NCI-H146 (cell line): ENCODE measurements around the gene PRR36.
A peak's percentile ranks its signal among the peaks of the same experiment; 100 is the strongest.
"Not testable (repeated sequence)": the region's sequence is repeated elsewhere in the genome, so short reads cannot be mapped to it uniquely, and the experiment has no call there.

ENCODE experiments used
- DNase-seq: peaks from one replicate; lab custom pipeline; 2025; lab: John Stamatoyannopoulos, UW

PRR36 gene

DNA sequence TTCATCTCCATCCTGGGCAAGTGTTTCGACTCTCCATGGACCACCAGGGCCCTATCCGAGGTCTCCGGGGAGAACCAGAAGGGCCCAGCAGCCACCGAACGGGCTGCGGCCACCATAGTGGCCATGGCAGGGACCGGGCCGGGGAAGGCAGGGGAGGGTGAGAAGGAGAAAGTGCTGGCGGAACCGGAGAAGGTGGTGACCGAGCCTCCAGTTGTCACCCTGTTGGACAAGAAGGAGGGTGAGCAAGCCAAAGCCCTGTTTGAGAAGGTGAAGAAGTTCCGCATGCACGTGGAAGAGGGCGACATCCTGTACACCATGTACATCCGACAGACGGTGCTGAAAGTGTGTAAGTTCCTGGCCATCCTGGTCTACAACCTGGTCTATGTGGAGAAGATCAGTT is 24.8 kb upstream of the PRR36 start:
- no peak for DNase-seq

DNA sequence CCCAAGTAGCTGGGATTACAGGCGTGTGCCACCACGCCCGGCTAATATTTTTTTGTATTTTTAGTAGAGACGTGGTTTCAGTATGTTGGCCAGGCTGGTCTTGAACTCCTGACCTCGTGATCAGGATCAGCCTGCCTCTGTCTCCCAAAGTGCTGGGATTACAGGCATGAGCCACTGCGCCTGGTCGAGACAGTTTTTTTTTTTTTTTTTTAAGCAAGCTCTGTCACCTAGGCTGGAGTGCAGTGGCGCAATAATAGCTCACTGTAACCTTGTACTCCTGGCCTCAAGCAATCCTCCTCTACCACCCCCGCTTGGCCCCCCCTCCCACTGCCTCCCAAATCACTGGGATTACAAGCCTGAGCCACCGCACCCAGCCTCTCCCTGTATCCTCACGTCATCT is 23.1 kb upstream of the PRR36 start:
- DNase-seq, result no peak

DNA sequence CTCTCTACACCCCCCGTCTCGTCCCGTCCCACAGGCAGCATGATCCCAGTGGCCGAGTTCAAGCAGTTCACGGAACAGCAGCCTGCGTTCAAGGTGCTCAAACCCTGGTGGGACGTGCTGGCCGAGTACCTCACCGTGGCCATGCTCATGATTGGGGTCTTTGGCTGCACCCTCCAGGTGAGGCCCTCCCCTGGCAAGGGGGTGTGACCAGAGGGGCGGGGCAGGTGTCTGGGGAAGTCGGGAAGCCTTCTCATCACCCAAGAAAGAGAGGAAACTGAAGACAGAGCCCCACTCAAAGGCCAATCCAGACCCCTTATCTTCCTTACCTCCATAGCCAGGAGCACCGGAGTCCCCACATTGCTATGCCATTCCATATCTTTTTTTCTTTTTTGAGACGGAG is 21.4 kb upstream of the PRR36 start:
- no peak for DNase-seq

DNA sequence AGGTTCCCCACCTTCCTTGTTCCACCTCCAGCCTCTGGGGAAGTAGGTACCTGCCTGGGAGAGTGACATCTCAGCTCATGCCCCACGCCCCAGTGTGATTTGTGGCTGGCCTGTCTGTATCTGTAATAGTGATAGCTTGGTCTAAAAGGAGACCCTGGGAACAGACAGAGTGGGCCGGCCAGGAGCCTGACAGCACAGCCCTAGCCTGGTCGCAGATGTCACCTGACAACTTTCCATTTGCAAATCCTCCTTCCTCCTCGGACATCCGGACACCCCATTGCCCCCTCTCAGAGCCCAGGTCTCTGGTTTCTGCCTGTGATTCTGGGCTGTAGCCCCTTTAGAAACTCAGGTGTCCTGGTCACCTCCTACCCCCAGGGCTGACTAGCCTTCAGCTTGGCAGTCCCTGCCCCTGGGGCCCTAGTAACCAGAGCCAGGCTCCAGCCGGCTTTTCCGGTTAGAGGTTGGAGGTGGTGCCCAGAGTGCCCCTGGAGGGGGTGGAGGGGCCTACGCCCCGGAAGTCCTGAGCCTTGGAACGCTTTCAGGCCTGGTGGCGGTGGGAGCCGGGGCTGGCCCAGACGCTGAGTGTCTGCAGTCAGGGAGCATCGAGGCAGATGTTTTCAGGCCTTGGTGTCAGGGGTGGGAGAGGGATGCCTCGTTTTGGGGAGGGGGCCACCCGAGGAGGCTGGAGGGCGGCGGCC is 20.6 kb upstream of the PRR36 start:
- no peak for DNase-seq

DNA sequence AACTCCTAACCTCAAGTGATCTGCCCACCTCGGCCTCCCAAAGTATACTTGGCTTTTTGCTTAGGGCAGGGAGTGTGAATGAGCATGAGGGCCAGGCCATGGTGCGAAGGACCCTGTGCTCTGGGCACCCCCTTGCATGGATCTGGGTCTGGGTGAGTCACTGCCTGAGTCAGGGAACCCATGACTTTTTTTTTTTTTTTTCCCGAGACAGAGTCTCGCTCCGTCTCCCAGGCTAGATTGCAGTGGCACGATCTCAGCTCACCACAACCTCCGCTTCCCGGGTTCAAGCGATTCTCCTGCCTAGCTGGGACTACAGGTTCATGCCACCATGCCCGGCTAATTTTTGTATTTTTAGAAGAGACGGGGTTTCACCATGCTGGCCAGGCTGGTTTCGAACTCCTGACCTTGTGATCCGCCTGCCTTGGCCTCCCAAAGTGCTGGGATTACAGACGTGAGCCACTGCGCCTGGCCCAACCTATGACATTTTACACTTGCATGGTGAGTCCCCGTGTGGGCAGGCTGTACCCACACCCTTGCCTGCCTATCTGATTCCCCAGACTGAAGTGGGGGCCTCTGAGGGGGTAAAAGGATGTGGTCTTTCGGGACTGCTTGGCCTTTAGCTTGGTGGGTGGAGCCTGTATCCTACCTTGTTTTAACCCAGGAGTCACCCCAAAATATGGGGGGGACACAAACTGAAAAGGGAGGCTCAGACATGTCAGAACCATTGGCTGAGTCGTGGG is 19.3 kb upstream of the PRR36 start:
- DNase-seq, result not testable (repeated sequence)

DNA sequence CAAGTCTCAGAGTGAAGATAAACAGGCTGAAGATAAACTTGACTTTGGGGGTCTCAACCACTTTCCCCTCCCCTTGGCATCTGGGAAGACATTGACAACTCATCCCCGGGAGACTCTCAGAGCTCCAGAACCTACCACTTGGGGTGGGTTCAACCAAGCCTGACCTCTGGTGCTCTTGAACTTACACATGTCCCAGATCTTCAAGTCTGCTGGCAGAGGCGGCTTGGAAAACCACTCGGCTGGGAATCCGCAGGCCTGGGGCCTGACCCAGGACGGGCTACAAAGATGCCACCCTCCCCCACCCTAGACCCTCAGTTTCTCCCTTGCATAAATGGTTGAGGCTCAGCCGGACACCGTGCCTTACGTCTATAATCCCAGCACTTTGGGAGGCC is 14.6 kb upstream of the PRR36 start:
- DNase-seq, result no peak

DNA sequence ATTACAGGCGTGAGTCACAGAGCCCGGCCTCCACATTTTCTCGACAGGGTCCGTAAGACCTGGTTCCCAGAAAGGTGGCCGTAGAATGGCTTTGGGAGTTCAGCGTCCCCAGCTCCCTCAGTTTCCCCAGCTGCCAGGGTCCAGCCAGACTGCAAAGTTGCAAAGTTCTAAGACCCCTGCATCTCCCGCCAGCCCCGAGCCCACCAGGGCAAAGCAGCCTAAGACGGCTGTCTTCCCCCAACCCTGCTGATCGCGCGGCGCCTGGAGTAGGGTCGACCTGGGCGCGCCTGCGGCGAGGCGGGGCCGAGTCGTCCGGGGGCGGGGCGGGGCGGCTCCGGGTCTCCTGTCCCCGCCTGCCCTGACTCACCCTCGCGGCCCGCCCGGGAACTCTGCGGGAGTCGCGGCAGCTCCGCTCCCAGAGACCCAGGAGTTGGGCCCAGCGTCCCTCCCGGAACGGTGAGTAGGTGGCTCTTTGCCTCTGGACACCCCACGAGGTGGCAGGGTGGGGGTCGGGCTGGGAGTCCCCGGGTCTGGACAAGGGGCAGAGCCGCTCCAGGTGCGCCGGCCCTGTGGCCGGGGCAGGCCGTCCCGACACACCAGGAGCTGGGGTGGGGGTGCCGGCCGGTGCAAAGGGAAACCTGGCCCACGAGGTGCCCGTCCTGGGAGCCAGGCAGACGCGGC is 14.1 kb upstream of the PRR36 start, which contains the start of gene LRRC8E:
LRRC8E (plus strand) TSS at position 366 of the 681 bp plus-strand sequence. CDS start 7,094 bp downstream, outside the sequence.
- peak; percentile 33 for DNase-seq

DNA sequence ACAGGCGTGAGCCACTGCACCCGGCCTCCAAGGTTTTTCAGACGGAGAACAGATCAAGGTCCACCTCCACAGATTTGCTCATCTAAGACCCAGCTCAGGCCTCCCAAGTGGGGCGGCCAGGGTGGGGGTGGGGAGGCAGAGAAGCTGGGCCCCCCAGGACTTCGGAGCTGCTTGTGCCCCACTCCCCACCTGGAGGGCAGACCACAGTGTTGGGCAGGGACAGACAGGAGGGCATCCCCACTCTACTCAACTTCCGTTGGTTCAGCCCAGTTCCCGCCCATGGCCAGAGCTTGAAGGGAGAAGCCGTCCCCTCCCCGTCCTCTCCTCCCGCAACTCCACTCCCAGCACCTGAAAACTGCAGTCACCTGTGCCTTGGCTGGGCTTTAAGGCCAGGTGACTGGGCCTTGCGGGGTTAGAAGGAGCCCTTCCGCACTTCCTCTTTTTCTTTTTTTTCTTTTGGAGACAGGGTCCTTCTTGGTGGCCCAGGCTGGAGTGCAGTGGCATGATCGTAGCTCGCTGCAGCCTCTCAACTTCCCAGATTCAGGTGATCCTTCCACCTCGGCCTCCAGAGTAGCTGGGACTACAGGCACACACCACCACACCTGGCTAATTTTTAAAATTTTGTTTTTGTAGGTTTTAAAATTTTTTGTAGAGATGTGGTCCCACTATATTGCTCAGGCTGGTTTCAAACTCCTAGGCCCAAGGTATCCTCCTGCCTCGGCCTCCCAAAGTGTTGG is 13.4 kb upstream of the PRR36 start:
- DNase-seq, result no peak

DNA sequence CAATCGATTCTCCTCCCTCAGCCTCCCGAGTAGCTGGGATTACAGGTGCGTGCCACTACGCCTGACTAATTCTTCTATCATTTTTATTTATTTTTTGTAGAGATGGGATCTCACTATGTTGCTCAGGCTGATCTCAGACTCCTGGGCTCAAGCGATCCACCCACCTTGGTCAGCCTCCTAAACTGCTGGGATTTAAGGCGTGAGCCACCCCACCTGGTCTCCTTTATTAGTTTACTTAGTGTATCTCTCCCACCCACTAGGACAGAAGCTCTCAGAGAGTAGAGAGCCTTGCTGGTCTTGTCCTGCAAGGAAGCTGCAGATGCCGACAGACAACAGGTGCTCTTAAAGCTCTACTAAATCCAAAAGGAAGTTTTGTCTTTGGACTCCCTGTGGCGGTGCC is 11.6 kb upstream of the PRR36 start:
- no peak for DNase-seq

DNA sequence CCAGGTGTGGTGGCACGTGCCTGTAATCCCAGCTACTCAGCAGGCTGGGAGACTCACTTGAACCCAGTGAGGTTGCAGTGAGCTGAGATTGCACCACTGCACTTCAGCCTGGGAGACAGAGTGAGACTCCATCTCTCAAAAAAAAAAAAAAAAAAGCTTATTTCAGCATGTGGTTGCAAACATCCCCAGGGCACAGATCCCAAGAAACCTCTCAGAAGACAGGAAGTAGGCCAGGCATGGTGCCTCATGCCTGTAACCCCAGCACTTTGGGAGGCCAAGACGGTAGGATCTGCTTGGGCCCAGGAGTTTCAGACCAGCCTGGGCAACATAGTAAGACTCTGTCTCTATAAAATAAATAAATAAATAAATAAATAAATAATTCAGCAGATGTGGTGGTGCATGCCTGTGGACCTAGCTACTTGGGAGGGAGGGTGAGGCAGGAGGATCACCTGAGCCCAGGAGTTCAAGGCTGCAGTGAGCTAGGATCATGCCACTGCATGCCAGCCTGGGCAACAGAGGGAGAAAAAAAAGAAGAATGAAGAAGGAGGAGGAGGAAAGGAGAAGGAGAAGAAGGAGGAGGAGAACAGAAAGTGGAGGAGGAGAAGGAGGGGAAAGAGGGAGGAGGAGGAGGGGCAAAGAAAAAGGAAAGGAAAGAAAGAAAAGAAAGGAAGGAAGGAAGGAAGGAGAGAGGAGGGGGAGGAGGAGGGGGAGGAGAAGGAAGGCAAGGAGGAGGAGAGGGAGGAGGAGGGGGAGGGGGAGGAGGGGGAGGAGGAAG is 9.8 kb upstream of the PRR36 start:
- no peak for DNase-seq

DNA sequence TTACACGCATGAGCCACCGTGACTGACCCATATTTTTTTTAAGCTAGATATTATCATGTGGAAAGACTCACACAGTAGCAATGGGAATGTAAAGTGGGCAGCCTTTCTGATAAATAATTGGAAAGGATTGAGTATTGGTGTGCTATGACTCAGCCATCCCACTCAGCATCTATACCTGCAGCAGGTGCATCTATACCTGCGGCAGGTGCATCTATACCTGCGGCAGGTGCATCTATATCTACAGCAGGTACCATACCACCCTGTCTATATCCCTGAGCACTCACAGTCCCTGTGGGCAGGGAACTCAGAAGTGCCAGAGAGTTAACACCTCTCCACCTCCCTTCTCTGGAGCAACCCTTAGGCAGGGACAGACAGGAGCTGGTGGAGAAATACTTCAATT is 8.9 kb upstream of the PRR36 start:
- DNase-seq, result peak; percentile 63

DNA sequence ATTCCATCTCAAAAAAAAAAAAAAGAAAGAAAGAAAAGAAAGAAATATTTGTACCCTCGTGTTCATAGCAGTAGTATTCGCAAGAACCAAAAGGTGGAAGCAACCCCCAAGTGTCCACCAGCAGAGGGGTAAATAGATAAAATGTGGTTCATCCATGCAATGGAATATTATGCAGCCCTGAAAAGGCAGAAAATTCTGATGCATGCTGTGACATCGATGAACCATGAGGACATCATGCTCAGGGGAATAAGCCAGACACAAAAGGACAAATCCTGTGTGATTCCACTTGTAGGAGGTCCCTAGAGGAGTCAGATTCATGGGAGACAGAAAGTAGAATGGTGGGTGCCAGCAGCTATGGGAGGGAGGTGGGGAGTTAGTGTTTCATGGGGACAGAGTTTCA is 7.7 kb upstream of the PRR36 start:
- no peak for DNase-seq

DNA sequence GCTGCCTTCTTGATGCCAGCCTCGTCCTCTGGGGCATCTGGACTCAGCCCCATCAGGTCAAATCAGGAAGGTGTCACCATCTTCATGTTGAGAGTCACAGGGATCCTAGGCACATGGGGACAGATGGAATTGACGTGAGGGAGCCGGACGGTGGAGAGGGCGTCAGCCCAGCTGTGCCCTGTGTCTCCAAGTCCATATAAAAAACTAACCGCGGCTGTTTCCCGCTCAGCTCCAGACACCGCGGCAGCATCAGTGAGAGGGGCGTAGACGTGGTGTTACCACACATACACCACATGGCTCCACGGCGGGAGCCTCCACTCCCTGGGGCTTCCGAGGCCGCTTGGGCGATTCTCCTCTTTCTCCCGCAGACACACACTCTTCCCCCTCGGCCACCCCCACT is 5.6 kb upstream of the PRR36 start:
- no peak for DNase-seq

DNA sequence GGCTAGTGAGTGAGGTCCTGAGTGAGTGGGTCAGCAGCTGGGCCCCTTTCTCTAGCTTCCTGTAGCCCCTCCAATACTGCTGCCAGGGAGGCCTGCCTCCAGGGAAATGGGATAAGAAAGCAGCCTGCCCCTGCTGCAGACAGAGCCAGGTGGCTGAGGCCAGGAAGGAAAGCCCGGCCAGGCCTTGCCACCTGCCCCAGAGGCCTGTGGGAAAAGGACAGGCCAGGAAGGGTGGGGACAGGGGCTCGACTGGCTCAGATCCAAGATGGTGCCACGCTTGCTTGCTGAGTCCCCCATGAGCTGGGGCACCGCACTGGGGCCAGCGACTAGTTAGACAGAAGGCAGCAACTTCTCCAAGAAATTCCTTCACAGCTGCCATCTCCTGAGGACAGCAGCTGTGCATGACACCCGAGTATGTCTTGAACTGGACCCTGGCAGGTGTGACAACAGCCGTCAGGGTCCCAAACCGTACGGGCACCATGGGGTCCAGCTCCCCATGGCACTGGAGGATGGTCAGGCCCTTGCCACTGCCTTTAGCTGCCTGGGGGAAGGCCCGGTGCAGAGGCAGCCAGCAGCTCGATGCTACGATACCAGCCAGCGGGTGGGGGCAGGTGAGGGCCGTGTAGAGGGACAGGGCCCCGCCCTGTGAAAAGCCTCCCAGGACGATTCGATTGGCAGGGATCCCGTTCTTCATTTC is 5.1 kb upstream of the PRR36 start:
- DNase-seq, result no peak

DNA sequence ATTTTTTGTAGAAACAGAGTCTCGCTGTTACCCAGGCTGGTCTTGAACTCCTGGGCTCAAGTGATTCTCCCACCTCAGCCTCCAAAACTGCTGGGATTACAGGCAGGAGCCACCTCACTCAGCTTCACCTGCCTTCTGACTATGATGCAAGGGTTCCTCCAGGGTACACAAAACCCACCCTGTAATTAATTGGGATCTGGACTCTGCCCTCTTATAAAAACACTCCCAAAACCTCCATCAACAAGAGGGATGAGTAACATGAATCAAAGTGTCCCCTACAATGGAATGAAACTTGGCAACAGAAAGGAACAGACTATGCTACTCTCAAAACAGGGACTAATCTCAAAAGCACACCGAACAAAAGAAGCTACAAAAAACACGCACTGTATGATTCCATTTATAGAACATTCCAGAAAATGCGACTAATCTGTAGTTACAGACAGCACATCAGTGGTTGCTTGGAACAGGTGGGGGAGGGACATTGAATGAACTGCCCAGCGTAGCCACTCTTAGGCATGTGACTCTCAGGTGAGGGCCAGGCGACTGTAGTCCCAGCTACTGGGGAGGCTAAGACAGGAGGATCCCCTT is 3.2 kb upstream of the PRR36 start:
- DNase-seq, result no peak

DNA sequence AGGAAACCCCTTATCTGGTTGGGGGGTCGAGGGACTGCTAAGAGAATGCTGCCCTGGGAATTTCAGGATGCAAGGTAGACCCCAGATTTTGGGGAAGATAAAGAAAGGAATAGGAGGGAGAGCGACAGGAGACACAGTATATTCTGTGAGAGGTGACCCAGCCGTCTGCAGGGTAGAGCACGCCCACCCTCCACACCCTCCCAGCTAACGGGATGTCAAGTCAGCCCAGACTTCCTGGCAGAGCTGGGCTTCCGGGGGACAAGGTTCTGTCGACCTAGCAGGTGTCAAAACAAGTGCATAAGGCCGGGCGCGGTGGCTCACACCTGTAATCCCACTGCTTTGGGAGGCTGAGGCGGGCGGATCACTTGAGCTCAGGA is 695 bp upstream of the PRR36 start:
- peak; percentile 23 for DNase-seq

DNA sequence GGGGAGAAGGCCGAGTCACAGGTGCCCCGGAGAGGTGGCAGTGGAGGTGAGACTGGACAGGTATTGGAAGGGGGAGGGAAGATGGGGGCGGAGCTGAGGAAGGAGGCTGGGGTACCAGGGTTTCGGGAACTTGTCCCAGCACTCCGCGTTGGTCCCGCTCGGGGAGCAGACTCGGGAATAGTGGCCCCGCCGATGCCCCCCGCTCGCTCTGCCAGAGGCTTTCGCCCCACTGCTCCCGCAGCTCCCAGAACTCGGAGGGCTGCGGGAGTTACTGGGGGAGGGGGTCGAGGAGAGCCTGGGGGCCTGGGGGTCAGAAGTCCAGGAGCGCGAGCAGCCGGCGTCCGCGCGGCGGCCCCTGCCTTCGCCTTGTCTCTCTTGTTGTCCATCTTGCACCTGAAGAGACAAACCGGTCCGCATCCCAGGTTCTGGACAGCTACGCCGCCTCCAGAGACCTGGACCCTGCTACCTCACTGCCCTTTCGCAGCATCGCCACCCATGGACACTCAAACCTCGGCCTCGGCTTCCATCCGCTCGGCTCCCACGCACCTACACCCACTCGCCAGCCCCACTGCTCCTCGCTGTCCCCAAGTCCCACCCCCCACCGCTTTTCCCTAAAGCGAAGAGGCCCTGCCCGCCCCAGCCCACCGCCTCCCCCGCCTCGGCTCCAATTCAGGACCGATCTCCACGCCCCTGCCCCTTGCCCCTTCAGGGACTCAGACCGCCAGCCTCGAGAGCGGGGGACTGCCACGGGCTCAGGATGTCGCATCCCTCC is 700 bp downstream of the PRR36 start:
- DNase-seq, result peak; percentile 60

DNA sequence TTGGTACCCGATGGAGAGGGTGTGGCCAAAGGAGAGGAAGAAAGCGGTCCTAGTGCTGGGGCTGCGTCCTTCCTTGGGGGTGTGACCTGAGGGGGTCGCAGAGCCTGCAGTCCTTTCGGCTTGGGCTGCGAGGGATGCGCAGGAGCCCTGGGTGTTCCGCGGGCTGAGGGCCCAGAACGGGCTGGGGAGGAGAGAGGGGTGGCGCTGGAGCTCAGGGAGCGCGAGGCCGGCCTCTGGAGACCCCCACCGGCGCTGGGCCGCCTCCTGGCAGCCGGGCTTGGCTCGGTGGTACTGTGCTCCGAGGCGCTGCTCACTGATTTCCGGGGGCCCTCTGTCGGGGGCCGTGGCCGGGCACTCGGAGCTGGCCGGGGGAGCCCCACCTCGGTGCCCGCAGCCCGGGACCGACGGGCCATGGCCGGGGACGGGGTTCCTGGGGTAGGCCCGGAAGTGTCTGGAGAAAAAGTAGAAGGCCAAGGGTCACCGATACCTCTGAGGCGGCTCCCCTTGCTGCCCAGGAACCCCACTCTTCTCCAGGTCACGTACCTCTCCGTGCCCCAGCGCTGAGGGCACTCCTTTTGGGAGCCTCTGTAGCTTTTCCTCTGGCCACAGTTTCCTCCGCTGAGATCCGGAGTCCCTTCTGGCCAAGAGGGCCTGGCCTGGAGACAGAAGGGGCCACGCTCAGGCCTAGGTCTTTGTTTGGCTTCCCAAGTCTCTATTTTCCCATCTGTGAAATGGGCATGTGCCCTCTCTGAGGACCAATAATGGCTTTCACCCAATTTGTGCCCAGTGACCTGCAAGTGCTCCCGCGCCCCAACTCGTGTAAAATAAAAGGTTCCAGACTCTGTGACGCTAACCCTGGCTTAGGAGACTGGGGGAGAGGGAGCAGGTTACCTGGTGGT is 1.6 kb downstream of the PRR36 start:
- no peak for DNase-seq
